ENCODE data around the gene CFAP99. TPM values are rescaled to one million over a fixed set of nuclear protein-coding genes. Genes with fewer than 3 reads are reported as not detected.

Gene CFAP99
- total RNA-seq, 4 donors from 2014 or later, result not detected

DNA sequence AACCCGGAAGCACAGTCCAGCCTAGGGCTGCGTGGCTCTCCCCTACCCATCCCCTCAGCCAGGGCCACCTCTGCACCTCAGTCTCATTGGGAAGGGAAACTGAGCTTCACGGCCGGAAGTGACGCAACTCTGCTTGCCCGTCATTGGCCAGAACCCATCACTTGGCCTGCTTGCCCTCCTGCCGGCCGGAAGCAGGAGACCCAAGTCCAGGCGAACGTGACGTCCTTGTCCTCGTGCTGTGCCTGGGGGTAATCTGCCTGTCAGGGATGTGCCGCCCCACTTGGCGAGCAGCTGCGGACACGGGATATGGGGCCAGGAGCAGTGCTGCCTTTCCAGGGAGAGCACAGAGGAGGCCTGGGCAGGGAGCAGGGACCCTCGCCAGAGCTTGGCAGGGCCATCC is 31.5 kb upstream of the CFAP99 start:
- Histone ChIP-seq H3K4me3 (no peak overlapping the region), H3K9me3 (no peaks in the 10 kb centered on the region), H3K4me1 (no peaks in the 10 kb centered on the region), H3K27me3 (no peaks in the 10 kb centered on the region), H3K36me3 (no peaks in the 10 kb centered on the region), H3K27ac (no peak overlapping the region)
- TF ChIP-seq, protein P1, sequence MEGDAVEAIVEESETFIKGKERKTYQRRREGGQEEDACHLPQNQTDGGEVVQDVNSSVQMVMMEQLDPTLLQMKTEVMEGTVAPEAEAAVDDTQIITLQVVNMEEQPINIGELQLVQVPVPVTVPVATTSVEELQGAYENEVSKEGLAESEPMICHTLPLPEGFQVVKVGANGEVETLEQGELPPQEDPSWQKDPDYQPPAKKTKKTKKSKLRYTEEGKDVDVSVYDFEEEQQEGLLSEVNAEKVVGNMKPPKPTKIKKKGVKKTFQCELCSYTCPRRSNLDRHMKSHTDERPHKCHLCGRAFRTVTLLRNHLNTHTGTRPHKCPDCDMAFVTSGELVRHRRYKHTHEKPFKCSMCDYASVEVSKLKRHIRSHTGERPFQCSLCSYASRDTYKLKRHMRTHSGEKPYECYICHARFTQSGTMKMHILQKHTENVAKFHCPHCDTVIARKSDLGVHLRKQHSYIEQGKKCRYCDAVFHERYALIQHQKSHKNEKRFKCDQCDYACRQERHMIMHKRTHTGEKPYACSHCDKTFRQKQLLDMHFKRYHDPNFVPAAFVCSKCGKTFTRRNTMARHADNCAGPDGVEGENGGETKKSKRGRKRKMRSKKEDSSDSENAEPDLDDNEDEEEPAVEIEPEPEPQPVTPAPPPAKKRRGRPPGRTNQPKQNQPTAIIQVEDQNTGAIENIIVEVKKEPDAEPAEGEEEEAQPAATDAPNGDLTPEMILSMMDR (IDR thresholded peaks at IDR 0.05 in 4 of 5, conservative IDR thresholded peaks at IDR 0.05 in 1 of 5), result no peak
- no peak for TF ChIP-seq POLR2A (IDR thresholded peaks at IDR 0.05)
- in situ Hi-C loops (cut with MboI; ENCODE audit: low sequenced_read_pairs in 4 of 4) (no loop called here), intact Hi-C loops (cut with DNase I; ENCODE audit: low total_unique reads) (no loop called here)
- no peak for ATAC-seq
- no peak for DNase-seq

DNA sequence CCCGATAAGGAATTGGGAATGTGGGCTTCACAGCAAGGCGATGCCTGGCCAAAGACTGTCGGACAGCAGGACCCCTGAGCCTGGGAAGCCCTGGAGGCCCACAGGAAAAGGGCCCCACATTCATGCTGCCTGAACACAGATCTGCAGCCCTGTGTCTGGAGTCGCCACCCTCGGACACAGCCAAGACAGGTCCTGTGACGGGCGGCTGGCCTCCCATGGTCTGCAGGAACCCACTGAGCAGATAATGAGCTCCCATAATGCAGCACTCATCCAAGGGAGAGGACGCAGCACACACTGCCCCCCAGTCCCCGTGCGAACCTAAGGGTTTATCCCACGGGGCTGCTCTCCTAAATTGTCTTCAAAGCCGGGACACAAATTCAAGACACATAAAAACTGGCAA is 30.9 kb upstream of the CFAP99 start:
- TF ChIP-seq POLR2A (IDR thresholded peaks at IDR 0.05), result no peak
- TF ChIP-seq, protein P1 (IDR thresholded peaks at IDR 0.05 in 4 of 5, conservative IDR thresholded peaks at IDR 0.05 in 1 of 5), result no peak
- in situ Hi-C loops (cut with MboI; ENCODE audit: low sequenced_read_pairs in 4 of 4), result no loop called here
- DNase-seq, result no peak
- no peaks in the 10 kb centered on the region for H3K9me3 ChIP-seq
- H3K36me3 ChIP-seq, result no peaks in the 10 kb centered on the region
- intact Hi-C loops (cut with DNase I; ENCODE audit: low total_unique reads), result no loop called here
- H3K4me3 ChIP-seq, result no peak overlapping the region
- no peak for ATAC-seq
- H3K4me1 ChIP-seq, result no peaks in the 10 kb centered on the region
- no peak overlapping the region for H3K27ac ChIP-seq
- no peaks in the 10 kb centered on the region for H3K27me3 ChIP-seq

DNA sequence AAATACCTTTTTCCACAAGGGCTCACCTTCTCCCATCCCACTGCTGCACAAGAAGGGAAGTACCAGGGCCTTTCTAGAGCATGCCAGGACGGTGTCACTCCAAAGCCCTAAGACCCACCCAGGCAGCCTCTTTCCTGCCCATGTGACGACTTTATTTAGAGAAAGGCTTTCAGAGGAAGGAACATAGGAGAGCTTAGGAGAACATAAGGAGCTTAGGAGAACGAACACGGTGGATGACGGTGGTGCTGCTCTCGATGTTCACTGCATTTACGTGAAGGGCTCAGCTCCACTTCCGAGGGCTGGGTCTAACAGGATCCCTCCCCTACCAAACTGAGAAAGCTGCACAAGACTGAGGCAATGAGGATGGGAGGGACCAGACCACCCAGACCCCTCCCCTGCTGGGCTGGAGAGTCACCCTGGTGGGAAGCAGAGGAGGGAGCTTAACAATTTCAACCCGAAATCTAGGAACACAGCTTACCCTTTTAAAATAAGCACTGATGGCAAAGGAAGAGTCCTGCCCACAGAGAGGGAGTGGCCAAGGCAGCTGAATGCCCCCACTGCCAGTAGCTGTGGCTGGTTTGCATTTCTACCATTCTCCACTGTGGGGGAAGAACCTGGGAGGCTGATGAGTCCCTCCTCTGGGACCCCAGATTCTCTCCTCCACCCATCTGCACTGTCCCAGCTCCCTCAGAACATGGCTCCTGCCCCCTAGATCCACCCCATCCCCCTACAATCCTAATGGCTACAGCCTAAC is 30.1 kb upstream of the CFAP99 start:
- Histone ChIP-seq H3K36me3 (no peaks in the 10 kb centered on the region), H3K27me3 (no peaks in the 10 kb centered on the region), H3K27ac (no peak overlapping the region), H3K4me3 (no peak overlapping the region), H3K4me1 (peaks cover 3 to 4% of the 10 kb centered on the region in 2 donors), H3K9me3 (no peaks in the 10 kb centered on the region)
- in situ Hi-C loops (cut with MboI; ENCODE audit: low sequenced_read_pairs in 4 of 4) (no loop called here), intact Hi-C loops (cut with DNase I; ENCODE audit: low total_unique reads) (no loop called here)
- ATAC-seq (no peak), DNase-seq (no peak)
- no peak for TF ChIP-seq POLR2A (IDR thresholded peaks at IDR 0.05)
- TF ChIP-seq, protein P1 (IDR thresholded peaks at IDR 0.05 in 4 of 5, conservative IDR thresholded peaks at IDR 0.05 in 1 of 5), result no peak

DNA sequence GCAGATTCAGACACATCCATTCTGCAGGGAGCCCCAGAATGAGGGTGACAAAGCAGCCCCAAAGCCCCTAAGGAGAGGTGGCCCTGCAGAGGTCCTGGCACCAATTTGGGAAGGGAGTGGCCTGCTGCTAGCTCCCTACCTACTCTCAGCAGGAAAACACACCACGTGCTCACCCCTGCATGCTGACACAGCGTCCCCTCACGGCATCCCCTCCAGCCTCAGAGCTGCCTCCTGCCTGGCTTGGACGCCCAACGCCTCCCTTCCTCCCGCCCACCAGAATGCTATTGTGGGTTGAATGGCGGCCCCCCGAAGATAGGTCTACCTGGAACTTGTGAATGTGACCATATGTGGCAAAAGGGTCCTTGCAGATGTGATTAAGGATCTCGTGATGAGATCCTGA is 29.1 kb upstream of the CFAP99 start:
- Histone ChIP-seq H3K9me3 (no peaks in the 10 kb centered on the region), H3K4me3 (no peak overlapping the region), H3K27me3 (no peaks in the 10 kb centered on the region), H3K4me1 (peaks cover 10 to 12% of the 10 kb centered on the region in 2 donors), H3K27ac (no peak overlapping the region), H3K36me3 (no peaks in the 10 kb centered on the region)
- in situ Hi-C loops (cut with MboI; ENCODE audit: low sequenced_read_pairs in 4 of 4), result no loop called here
- TF ChIP-seq POLR2A (IDR thresholded peaks at IDR 0.05), result no peak
- TF ChIP-seq, protein P1 (IDR thresholded peaks at IDR 0.05 in 4 of 5, conservative IDR thresholded peaks at IDR 0.05 in 1 of 5), result no peak
- intact Hi-C loops (cut with DNase I; ENCODE audit: low total_unique reads), result no loop called here
- no peak for ATAC-seq
- no peak for DNase-seq

DNA sequence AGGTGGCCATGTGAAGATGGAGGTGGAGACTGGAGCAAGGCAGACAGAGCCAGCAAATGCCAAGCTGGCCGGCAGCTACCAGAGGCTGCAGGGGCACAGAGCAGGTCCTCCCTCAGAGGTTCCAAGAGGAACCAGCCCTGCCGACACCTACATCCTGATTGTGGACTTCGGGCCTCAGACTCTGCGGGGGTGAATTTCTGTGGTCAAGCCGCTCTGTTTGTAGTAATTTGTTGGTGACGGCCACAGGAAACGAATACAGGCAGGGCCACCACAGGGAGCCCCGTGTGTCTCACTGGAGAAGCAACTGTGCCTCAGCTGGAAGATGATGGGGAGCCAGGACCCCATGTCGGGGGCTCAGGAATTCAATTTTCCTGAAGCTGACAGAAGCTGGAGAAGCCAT is 28.6 kb upstream of the CFAP99 start:
- Histone ChIP-seq H3K27ac (no peak overlapping the region), H3K4me3 (no peak overlapping the region), H3K4me1 (peaks cover 10 to 12% of the 10 kb centered on the region in 2 donors), H3K27me3 (no peaks in the 10 kb centered on the region), H3K36me3 (no peaks in the 10 kb centered on the region), H3K9me3 (no peaks in the 10 kb centered on the region)
- intact Hi-C loops (cut with DNase I; ENCODE audit: low total_unique reads), result no loop called here
- in situ Hi-C loops (cut with MboI; ENCODE audit: low sequenced_read_pairs in 4 of 4), result no loop called here
- DNase-seq, result no peak
- TF ChIP-seq, protein P1 (IDR thresholded peaks at IDR 0.05 in 4 of 5, conservative IDR thresholded peaks at IDR 0.05 in 1 of 5), result no peak
- no peak for TF ChIP-seq POLR2A (IDR thresholded peaks at IDR 0.05)
- no peak for ATAC-seq
